AG04449 (cell line): ENCODE results near the gene JMJD8.

ENCODE experiments used
- CTCF ChIA-PET: fragments of 350-600 bp; formaldehyde crosslinking; extraction: SDS; loops from one replicate; lab custom pipeline; 2021; ENCODE audit warnings: antibody characterized with exemption; lab: Yijun Ruan, JAX
- POLR2A ChIA-PET: fragments of 400-600, 350-600 bp; formaldehyde crosslinking; extraction: SDS; loops from one replicate; lab custom pipeline; 2020; ENCODE audit warnings: antibody characterized with exemption, inconsistent platforms; lab: Yijun Ruan, JAX
- DNase-seq: peaks from one replicate; pipeline ENCODE4 v3.0.0-alpha.2; 2010; ENCODE audit warnings: low read depth, low spot score
- H3K4me3 ChIP-seq: 2 replicates; pipeline ENCODE4 v1.5.1; 2011; ENCODE audit warnings: low read depth, mild to moderate bottlenecking, control low read depth, low read length
- TF ChIP-seq, protein P1 (sequence below): IDR thresholded peaks from one replicate; pipeline ENCODE4 v1.5.1; 2011; ENCODE audit warnings: mild to moderate bottlenecking, moderate library complexity, low read length, control low read depth, inconsistent platforms; ENCODE audit not compliant: insufficient read depth; ENCODE audit errors: missing control alignments

JMJD8 gene

DNA sequence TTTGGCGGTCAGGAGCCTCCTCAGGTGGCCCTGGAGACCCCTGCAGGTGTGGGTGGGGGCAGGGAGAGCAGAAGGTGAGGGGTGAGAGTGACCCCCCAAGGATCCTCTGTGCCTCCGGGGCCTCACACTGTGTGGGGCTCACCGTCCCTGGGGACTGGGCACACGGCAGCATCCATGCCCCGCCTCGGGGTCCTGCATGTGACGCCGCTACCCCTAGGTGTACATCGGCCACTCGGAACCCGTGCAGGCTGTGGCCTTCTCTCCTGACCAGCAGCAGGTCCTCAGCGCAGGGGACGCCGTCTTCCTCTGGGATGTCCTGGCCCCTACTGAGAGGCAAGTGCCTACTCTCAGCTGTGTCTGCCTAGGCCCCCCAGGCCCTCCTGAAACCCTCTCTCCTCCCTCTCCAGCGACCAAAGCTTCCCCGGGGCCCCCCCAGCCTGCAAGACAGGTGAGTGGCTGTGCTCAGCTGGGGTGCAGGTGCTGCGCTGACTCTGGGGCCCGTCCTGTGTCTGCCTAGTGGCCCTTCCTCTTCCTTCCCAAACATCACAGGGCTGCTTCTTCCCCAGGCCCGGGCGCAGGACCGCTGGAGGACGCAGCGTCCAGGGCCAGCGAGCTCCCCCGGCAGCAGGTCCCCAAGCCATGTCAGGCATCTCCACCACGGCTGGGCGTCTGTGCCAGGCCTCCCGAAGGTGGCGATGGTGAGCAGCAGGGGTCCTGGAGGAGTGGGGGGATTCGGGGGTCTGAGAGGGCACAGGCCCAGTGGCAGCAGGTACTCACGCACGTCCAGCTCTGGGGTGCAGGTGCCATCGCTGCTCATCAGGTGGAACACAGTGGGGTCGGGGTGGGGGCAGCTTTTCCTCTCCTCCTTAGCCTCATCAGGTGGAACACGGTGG, 25.2 kb downstream of the JMJD8 start:
- TF ChIP-seq, protein P1, sequence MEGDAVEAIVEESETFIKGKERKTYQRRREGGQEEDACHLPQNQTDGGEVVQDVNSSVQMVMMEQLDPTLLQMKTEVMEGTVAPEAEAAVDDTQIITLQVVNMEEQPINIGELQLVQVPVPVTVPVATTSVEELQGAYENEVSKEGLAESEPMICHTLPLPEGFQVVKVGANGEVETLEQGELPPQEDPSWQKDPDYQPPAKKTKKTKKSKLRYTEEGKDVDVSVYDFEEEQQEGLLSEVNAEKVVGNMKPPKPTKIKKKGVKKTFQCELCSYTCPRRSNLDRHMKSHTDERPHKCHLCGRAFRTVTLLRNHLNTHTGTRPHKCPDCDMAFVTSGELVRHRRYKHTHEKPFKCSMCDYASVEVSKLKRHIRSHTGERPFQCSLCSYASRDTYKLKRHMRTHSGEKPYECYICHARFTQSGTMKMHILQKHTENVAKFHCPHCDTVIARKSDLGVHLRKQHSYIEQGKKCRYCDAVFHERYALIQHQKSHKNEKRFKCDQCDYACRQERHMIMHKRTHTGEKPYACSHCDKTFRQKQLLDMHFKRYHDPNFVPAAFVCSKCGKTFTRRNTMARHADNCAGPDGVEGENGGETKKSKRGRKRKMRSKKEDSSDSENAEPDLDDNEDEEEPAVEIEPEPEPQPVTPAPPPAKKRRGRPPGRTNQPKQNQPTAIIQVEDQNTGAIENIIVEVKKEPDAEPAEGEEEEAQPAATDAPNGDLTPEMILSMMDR, result no peak
- DNase-seq, result no peak
- no peak overlapping the region for H3K4me3 ChIP-seq
- ChIA-PET POLR2A (no interaction called here), CTCF (interaction anchor here (0.8 to 2.2 kb wide), 7 partner anchors 9 to 82 kb away, joined by 3 to 11 read pairs (median 3); partner anchors contain the start of gene WDR90)

DNA sequence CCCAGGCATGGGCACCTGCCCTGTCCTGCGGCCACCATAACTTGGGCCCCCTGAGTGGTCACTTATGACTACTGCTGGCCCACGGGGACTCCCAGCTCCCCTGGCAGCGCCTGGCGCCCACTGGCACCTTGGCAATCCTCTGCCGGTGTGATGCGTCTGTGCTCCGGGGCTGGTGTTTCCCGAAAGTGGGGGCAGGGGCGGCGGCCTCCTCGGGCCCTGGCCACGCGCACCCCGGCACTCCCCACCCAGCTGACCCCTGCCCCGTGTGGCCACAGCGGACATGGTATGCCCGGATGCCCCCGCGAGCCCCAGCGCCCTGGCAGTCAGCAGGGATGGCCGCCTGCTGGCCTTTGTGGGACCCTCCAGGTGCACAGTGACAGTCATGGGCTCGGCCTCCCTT, 26.6 kb downstream of the JMJD8 start:
- ChIA-PET CTCF (interaction anchor here (1.5 kb wide), 1 partner anchor 10 kb away, joined by 6 read pairs; the partner anchor contains the start of gene RHOT2), POLR2A (no interaction called here)
- no peak for DNase-seq
- no peak overlapping the region for H3K4me3 ChIP-seq
- TF ChIP-seq, protein P1, result no peak

- no peak for DNase-seq
- H3K4me3 ChIP-seq, result no peak overlapping the region
- POLR2A ChIA-PET, result no interaction called here
- TF ChIP-seq, protein P1, result no peak
- CTCF ChIA-PET, result interaction anchor here (1.2 kb wide), 1 partner anchor 13 kb away, joined by 4 read pairs; the partner anchor contains the start of gene RHOT2
These were observed 30.1 kb downstream of the JMJD8 start for GRCh38 chr16:654034-654433.

- ChIA-PET CTCF (interaction anchor here (1.1 to 2.3 kb wide), 3 partner anchors 9 to 15 kb away, joined by 4 to 13 read pairs (median 4); partner anchors contain the start of gene RHOT2), POLR2A (interaction anchor here (1.0 kb wide), 1 partner anchor 16 kb away, joined by 4 read pairs; the partner anchor contains the start of gene METTL26)
- TF ChIP-seq, protein P1, result no peak
- DNase-seq, result no peak
- no peak overlapping the region for H3K4me3 ChIP-seq
These were observed 31.5 kb downstream of the JMJD8 start for GRCh38 chr16:652454-653305.

- ChIA-PET CTCF (interaction anchor here (1.1 to 2.3 kb wide), 2 partner anchors 8 to 16 kb away, joined by 4 to 13 read pairs; partner anchors contain the start of gene RHOT2), POLR2A (interaction anchor here (1.0 kb wide), 1 partner anchor 15 kb away, joined by 4 read pairs; the partner anchor contains the start of gene METTL26)
- no peak overlapping the region for H3K4me3 ChIP-seq
- TF ChIP-seq, protein P1, result no peak
- DNase-seq, result no peak
These were observed 32.3 kb downstream of the JMJD8 start for GRCh38 chr16:651844-652243.
